Esophagus squamous epithelium (tissue), 4 donors: ENCODE data around the gene AKR1B15.

Experiments
- POLR2A ChIP-seq, 4 donors: fragments of 450-650 bp; IDR thresholded peaks; one replicate each; pipeline ENCODE4 v1.6.1; 2017; ENCODE audit warnings: antibody characterized with exemption in 4 of 4, mild to moderate bottlenecking in 4 of 4, moderate library complexity in 3 of 4
- TF ChIP-seq, protein P1 (sequence below), 6 experiments: fragments of 450-650 bp in 4 of 6; fragments of 200-600 bp in 2 of 6; sonication (generic) in 2 of 6; IDR thresholded peaks; one replicate each; pipeline ENCODE4 v1.5.1; 2016 to 2019; ENCODE audit warnings: antibody characterized with exemption in 6 of 6, mild to moderate bottlenecking in 4 of 6, moderate library complexity in 4 of 6

DNA sequence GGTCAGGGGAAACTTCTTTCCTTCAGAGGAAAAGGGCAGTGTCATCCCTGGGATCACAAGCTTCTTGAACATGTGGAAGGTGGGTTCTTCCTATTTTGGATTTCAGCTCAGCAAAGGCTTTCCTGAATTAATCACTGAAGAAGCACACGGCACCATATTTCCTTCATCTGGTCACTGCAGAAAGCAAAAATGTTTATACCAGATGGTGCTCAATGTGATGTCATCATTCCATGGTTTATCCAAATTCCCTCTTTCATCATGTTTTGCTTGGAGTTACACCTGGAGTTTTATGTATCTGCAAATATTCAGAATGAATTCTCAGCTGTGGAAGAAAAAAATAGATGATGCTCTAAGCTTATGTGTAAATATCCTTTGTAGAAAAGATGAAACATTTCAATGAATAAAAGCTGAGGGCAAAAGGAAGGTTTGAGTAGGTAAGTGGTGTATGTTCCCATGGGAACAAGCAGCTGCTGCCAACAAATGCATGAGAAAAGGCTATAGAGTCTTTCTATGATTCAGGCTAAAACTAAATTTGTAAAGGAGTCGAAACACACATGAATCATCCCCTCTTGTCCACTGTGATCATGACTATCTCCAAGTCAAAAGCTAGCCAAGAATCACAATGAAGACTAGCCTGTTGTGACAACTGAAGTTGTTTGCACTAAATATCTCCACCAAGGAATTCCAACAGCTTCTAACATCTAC lies 70.9 kb downstream of the AKR1B15 start:
- TF ChIP-seq, protein P1, sequence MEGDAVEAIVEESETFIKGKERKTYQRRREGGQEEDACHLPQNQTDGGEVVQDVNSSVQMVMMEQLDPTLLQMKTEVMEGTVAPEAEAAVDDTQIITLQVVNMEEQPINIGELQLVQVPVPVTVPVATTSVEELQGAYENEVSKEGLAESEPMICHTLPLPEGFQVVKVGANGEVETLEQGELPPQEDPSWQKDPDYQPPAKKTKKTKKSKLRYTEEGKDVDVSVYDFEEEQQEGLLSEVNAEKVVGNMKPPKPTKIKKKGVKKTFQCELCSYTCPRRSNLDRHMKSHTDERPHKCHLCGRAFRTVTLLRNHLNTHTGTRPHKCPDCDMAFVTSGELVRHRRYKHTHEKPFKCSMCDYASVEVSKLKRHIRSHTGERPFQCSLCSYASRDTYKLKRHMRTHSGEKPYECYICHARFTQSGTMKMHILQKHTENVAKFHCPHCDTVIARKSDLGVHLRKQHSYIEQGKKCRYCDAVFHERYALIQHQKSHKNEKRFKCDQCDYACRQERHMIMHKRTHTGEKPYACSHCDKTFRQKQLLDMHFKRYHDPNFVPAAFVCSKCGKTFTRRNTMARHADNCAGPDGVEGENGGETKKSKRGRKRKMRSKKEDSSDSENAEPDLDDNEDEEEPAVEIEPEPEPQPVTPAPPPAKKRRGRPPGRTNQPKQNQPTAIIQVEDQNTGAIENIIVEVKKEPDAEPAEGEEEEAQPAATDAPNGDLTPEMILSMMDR (IDR thresholded peaks at IDR 0.05) = no peak
- no peak for TF ChIP-seq POLR2A (IDR thresholded peaks at IDR 0.05)
